Globus pallidus (tissue), 1 donor: ENCODE data around the gene TUNAR.

Experiments
- DNase-seq: peaks from one replicate; pipeline ENCODE4 v3.0.0-alpha.2; 2015; ENCODE audit warnings: low spot score

Gene TUNAR

DNA sequence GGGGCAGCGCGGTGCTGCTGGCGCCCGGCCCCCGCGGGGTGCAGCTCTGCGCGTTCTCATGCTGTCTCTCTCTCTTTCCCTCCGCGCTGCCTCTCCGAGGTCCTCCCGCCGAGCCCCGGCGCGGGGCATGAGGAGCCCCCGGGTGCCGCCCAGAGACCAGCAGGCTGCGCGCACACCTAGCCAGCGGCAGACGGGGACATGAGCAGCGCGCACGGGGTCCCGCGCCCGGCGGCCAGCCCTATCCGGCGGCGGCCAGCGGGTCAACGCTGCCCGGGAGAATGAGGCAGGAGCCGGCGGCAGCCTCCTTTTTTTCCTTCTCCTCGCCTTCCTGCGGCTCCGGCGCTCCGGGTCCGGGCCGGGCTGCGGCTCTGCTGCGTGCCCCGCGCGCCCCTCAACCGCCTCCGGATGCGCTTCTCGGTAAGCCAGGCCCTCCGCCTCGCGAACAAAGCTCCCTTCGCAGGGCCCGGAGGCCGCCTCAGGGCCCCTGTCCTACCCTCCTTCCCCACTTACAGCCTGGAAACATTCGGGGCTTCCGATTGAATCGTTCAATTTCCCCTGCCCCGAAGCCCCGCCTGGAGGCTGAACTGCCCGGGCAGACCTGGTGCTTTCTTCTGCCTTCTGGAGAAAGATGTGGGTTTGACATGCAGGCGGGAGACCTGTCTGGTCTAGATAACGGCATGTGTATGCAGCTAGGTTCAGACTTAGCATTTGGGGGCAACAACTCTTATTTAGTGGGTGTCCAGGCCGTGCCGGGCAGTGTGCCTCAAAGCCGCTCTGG is at the start of gene TUNAR:
Gene TUNAR (plus strand): TSS at position 72 of the 778 bp plus-strand sequence.
- DNase-seq: no peak

DNA sequence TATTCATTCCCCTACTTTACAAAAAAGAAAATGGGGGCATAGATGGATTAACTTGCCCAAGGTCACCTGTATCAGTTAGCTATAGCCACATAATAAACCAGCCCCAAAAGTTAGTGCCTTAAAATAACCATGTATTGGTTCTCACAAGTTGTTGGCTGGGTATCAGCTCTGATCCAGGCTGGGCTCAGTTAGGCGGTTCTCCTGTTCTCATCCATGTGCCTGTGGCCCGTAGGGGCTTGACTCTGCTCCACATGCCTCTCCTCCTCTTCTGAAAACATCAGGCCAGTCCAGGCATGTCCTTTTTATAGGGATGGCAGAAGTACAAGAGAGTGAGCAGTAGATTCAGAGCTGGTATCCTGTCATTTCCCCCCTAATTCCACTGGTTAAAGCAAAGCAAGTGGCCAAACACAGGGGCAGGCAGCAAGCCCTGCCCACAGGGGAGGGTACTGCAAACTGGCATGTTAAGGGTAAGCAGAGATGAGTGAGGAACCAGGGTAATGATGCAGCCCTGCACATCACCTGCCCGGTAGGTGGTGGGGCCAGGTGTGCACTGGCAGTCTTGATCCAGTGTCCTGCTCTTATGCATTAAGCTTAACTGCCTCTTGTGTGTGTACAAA is 47.9 kb upstream of the TUNAR start:
- DNase-seq: no peak

DNA sequence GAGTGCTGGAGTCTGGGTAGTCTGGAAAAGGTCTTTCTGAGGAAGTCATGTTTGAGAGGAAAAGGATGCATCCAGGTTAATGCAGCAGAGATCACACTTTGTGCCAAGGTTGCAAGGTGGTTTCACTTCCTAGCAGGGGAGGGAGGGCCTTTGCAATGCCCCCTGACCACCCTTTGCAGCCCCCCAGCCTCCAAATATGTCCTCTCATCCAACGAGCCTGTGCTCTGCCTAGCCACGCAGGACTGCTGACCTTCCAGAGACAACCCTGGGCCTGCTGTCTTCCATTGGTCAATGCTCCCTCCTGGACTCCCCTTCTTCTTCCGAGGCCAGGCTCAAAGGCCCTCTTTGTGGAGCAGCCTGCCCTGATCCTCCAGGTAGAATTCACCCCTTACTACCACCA is 47.3 kb upstream of the TUNAR start:
- no peak for DNase-seq

DNA sequence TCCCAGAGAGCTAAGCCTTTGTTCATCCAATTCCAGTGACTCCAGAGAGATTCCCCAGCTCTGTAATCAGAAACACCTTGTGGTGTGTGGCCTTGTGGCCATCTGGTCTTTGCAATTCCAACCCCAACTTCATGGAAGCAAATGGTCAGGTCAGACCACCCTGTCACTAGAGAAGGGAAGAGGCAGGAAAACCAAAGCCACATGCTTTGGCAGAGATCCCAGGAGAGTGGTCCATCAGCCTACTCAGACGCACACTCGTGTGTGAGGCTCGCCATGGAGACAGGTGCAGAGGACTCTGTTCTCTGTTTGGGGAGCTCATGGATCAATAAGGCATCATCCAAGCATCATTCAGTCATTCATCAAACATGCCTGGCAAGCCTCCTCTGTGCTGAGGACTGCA is 46.2 kb upstream of the TUNAR start:
- DNase-seq: no peak

DNA sequence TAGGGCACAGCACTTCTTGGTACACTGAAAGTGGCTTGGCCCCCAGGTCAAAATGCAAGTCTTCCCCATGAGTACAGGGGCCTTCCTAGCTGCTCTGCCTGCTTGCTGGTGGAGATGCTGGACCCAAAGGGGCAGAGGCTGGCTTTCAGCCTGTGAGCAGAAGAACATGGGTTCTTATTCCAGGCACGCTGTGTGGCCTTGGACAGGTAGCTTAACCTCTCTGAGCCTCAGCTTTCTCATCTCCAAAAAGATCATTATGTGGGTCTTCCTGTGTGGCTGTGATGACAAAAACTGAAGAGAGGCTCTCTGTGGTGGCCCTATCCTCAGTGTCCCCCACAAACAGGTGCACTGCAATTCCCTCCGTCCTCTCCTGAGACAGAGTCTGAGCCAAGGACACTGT is 45.6 kb upstream of the TUNAR start:
- no peak for DNase-seq

DNA sequence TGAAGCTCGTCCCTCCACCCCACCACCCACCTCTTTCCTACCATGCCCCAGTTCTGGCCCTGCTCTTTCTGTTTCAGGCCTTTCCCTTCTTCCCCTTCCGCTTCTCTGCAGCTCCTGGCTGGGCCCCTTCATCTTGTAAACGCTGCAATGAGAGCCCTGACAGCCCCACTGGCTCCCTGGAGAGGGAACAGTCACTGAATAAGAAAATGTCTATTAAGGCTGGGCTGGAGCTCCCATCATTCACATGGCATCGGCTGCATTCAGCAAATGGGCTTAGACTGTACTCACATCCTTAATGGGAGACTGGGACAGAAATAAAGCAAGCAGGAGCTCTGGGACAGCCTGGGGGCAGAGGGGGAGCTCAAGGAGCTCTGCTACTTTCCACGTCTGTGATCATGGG is 45.2 kb upstream of the TUNAR start:
- no peak for DNase-seq

DNA sequence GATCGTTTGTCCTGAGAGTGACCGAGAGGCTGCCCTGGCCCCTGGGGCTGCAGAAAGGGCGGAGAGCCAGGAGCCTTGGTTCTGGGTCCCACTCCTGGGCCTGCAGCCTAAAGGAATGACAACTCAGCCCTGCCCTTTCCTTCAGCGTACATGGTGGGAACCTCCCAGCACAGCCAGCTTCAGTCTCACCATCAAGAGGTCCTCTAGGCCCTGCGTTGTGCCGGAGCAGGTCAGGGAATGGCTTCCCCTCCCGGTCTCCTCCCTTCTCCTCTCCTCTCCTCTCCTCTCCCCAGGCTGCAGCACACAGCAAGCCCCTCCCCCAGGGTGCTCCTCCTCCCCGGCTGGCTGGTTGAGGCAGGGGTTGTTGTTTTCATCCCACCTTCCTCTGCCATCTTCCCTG is 44.6 kb upstream of the TUNAR start:
- DNase-seq: no peak

DNA sequence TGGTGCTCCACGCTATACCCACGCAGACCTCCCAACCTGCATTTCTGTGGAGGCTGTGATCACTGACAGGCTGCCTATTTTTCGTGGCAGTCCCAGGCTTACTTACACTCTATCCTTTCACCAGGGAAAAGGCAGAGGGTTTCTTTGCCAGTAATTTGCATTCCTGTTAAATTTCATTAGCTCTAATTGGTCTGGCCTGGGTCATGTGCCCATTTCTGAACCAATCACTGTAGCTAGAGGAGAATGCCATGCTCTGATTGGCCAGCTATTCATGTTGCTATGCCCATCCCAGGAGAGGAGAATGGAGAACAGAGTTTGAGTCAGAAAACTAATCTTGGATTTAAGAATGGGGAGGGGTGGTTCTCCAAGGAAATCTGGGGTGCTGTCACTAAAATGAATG is 43.2 kb upstream of the TUNAR start:
- no peak for DNase-seq

DNA sequence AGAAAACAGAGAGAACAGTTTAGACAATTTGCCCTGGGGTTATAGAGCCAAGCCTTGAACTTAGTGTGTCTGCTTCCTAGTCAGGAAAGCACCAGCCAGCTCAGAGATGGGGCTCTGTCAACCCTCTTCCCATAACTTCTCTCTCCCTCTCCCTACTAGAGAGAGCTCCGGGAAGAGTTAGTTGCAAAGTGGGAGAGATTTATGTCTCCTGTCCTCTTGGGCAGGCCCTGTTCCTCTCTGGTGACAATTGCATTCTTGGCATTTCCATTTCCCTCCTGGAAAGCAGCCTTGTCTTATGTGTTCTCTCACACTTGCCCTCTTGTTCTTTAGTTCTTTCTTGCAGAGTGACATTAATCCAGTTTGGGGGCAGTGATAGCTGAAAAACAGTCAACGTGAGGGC is 42.1 kb upstream of the TUNAR start:
- no peak for DNase-seq

DNA sequence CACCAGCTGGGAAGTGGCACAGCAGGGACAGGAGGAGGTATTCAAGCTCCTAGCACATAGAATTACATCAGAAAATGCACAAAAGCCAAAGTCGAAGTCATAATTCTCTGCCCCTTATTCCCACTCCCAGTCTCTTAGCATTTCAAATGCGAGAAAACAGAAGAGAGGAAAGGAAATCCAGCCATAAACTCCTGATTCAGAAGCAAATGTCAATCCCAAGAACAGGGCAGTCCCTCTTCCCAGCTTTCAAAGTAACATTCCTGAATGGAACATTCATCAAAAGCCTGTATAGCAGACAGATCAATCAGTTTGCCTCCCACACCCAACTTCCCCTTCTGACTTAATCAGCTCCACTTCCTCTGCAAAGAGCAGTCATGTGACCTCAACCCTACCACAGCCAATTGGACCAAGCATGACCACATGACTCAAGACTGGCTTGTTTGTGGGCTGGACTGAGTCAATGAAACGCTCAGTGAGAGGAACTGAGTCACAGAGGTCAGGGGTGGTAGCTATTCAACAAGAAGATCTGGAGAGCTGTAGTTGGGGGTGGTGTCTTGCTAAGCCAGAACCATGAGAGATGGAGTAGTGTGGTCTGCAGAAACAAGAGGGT is 41.4 kb upstream of the TUNAR start:
- no peak for DNase-seq

DNA sequence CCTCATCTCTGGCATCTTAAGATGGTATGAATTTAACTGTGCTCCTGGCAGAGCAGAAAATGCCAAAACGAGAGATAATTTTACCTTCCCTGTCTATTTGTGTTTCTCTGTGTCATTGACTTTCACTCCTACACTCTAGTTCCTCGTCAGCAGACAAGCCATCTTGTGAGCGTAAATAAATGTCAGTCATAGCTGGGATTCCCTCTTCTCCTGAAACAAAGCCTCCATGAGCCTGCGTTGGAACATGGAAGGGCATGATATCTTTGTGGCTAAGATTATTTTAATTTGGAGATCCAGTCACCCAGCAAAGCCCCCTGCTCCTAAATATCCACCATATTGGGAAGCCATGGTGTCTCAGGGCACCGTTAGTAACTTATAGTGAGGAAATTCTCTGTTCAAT is 37.8 kb upstream of the TUNAR start:
- DNase-seq: no peak

DNA sequence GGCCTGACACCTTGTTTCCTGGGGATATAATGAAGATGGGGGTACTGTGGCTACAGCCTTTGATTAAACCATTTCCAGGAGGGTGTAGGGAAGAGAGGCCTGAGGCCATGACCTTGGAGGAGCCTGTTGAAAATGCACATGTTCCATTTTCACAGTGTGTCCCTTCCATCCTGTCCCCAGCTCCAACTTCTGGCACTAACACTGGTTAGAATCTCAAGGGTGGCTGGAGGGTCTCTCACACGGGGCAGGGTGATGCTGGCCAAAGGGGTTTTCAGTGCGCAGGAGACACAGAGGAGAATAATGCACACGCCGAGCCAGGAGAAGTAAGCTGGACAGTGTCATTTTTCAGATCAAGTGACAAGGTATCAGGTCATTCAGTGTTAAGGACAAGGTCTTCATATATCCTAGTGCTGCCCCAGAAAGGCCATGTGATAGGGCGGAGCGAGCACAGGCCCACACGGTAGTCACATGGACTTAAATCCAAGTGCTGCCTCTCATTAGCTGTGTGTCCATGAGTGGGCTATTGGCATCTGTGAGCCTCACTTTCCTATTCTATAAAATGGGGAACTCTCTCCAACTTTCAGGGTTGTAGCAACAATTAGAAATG is 36.4 kb upstream of the TUNAR start:
- no peak for DNase-seq

DNA sequence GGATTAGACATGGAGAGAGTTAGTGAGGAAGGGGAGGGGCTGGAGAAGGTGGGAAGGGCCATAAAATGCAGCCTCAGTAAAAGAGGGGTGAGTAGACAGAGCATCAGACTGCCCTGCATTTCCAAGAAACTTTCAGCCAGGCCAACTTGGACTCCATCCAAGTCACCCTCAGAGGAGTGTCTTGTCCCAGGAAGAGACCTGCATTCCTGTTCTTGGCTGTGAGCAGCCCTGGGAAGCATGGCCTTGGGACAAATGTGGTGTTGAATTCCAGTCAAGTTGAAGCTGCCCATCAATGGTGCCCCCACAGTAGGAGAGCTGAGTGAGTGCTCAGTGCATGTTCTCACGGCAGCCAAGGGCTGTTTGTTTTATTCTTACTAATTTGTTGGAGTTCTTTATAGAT is 35.0 kb upstream of the TUNAR start:
- DNase-seq: no peak

DNA sequence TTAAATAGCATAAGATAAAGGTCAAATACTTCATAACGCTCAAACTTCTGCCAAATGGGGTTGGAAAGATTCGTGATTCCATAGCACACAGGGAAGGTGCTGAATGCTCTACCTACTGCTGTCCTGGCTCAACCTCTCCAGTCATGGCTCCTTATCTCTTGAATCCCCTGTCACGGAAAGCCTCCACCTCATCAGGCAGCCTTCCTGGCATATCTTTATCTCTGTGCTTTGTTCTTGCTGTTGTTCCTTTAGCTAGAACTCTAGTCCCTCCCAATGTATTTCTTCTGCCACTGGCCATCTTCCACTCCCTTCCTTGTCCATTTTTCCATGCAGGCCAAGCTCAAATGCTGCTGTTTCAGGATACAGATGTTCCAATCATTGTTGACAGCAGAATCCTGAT is 26.9 kb upstream of the TUNAR start:
- no peak for DNase-seq

DNA sequence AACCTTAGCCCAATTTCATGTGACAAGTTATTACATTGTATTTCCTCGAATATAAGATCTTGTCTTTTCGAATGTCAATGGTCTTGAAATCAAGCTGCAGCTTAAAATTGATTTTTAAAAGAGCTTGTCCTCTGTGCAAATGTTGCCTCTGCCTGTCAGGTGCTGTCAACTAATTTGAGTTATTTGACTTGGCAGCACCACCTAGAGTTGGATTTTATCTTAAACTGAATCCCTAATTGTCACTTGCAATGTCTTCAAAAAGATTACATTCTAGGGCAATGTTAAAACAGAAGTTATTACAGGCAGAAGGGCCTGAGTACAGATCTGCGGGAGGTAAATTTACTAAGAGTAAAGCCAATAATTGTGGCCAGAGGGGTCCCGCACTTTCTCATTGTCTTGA is 26.2 kb upstream of the TUNAR start:
- no peak for DNase-seq

DNA sequence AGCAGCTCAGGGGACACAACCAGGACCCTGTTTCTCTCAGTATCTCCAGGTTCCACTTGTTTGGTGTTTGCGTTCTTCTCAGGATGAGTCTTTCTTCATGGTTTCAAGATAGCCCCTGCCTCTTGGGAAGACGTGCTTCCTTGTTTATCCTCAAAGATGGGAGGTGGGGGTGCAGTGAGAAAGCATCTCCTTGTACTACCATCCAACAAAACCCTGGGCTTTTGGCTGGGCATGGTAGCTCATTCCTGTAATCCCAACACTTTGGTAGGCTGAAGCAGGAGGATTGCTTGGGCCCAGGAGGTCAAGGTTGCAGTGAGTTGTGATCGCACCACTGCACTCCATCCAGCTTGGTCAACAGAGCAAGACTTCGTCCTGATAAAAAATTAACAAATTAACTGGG is 21.0 kb upstream of the TUNAR start:
- DNase-seq: no peak

DNA sequence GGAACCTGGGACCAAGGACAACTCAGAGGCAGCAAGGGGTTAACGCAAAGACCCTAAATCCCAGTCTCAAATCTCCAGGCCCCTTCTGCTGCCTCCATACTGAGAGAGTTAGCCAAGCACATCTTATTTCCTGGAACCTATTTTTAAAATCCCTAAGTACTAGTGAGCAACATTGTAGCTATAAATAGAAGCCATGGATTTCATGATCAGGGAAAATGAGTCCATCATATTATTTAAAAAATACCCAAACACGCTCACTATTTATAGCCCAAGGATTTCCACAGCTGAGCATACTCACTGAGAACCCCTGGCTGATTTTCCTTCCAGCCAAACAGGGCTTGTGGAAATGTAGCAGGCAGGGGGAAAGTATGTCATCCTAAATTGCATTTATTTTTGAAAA is 19.4 kb upstream of the TUNAR start:
- no peak for DNase-seq

DNA sequence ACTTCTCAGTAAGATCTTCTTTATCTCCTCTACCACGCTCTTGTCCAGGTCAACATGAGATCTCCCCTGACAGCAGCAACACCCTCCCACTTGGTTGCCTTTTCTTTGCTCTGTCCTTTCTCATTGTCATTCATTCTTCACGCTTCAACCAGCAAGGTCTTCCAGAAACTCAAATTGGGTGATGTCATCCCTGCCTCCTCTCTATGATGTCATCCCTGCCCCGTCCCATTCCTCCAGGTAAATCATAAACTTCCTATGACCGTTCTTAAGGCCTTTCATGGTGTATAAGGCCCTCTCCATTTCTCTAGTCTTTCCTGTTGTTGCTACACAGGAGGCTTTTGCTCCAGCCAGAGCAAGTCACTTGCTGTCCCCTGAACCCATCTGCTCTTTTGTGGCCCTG is 17.7 kb upstream of the TUNAR start:
- DNase-seq: no peak

DNA sequence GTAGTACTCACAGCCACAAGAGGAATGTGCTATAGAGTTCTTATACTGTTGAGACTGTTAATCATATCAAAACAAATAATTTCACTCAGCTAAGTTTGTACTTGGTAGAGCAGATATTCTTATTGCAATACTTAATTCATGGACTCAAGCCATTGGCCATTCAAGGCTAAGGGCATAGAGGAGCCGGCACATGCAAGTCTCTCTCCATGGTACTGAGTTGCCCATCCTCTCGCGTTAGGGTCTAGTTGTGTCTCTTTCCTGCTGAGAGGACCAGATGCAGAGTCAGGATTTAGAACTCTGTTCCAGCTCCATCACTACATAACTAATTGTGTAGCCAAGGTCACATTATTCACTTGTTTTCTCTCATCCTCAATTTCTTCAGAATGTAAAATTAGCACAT is 14.4 kb upstream of the TUNAR start:
- no peak for DNase-seq

DNA sequence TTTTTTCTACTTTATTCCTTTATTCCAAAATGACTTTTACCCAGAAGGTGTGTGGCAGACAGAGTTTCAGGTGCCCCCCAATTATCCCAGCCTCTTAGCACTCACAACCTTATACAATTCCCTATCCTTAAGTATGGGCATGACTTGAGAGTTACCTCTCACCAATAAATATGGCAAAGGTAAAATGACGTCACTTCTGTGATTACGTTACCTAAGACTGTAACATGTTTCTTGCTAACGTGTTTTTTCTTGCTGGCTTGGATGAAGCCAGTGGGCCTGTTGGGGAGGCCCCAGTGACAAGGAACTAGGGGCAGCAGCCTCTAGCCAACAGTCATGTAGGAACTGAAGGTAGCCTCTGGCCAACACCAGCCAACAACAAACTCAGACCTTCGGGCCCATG is 13.3 kb upstream of the TUNAR start:
- no peak for DNase-seq

DNA sequence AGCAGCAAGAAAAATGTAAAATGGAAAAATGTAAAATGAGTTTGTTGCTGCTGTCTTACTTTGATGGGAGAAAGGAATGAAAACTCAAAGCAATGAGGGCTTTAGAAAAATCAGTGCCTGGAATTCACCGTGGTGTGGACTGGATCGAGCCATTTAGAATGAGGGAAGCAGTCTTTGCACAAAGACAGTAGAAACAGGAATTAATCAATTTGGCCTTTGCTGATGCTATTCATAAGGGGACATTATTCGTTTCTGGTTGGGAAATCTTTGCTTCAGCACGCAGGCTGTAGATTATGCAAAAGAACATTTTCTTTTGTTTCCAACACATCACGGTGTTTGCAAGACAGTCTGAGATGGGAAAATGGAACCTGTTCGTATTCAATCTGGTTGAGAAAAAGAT is 6.9 kb upstream of the TUNAR start:
- no peak for DNase-seq

DNA sequence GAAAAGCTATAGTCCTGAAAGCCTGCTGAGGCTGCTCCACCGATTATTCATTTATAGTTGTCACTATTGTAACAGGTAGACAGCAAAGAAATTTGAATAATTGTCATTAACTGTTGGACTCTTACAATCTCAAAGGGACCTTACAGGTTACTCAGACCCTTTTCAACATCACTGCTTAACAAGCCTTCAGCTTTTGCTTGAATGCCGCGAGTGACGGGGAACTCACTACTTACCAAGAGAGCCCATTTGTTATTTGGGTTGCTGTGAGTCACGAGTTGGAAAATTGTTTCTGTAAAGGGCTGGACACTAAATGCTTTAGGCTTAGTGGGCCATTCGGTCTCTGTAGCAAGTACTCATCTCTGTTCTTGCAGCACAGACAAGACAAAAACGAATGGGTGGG is 5.9 kb upstream of the TUNAR start:
- DNase-seq: no peak

DNA sequence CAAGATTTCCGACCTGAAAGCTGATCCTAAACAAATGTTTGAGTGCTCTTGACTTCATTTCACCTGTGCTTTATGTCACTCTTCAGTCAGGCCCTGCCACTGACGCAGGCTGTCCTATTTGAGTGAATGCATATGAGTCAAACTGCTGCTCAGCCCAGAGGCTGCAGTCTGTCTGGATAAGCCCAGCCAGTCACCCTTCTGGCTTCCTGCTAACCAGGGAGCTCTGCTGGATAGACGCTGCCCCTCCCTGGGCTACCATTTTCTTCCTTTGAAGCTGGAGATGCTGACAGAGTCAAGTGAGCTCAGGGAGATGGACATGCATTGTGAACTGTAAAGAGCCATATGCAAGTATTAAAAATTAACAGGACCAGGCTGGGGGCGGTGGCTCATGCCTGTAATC is 5.1 kb upstream of the TUNAR start:
- DNase-seq: no peak
